CD4-positive, alpha-beta T cell treated with Interferon gamma for 1 hour (primary cell): ENCODE results near the gene GALNT4.

Experiments used
- DNase-seq: peaks from one replicate; pipeline ENCODE4 v3.0.0-alpha.2; 2020

Gene GALNT4

DNA sequence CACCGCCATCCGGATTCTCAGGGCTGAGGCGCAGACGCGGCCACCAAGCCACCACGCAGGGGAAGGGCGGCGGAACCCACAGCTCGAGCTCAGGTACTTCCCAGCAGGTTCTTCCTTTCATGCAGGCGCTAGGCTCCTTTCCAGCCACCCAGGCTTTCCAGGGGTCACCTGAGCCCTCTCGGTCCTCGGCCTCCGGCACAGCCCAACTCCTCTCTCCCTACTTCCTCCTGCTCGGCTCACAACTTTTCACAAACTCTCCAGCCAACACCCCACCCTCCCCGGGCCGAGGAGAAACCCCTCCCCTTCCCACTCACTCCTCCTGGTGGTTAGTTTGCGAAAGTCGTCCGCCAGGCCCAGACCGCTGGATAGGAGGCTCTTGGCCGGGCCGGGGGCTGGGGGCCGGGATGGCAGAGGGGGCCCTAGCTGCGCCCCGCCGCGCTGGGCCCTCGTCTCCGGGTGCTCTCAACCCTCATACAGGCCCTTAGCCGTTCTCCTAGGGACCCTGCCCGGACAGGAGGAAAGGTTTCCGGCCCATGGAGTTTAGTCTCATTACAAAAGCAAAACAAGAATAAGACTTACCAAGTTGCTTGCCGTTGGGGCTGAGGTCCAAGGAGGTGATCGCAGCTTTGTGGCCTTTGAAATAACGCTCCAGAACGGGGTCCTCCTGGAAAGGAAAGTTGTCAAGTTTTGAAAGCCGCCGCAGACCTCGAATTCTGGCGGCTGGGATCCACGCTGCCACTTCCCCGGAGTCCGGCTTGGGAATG, at the start of gene GALNT4:
Gene GALNT4, minus strand, starts transcription at position 256 of the 764 bp plus-strand sequence. Its CDS starts 247 bp downstream, at position 9.
- peak; percentile 80 for DNase-seq

DNA sequence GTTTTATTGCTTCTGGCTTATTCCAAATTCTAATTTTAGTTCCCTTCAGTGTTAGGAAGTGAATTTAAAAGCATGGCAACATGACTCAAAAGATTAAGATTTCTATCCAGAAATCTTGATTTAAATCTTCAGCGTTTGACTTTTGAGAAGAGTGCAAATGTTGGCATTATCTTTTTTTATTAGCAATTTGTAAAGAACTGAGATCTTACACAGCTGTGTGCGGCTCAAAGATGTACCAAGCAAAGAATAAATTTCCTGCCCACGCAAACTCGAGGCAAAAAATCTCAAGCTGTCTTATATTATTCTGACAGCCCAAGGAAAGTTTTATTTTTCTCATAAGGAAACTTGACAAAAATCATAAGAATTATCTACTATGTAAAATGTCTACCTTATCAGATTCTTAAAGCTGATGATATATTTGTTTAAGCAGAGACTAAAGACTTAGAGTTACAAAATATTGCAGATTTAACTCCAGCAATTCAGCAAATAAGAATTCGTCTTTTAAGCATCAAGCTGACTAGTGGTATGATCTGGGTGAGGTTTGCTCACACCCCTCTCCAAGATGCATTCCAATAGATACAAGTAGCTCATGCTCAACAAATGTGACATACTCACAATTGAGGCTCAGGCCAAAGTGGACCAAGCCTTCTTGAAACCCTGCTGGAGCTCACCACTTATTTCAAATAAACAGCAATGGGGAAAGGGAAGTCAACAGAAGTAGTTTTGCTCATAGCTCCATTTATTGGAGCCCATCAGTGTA, 48.6 kb upstream of the GALNT4 start:
- DNase-seq = no peak

DNA sequence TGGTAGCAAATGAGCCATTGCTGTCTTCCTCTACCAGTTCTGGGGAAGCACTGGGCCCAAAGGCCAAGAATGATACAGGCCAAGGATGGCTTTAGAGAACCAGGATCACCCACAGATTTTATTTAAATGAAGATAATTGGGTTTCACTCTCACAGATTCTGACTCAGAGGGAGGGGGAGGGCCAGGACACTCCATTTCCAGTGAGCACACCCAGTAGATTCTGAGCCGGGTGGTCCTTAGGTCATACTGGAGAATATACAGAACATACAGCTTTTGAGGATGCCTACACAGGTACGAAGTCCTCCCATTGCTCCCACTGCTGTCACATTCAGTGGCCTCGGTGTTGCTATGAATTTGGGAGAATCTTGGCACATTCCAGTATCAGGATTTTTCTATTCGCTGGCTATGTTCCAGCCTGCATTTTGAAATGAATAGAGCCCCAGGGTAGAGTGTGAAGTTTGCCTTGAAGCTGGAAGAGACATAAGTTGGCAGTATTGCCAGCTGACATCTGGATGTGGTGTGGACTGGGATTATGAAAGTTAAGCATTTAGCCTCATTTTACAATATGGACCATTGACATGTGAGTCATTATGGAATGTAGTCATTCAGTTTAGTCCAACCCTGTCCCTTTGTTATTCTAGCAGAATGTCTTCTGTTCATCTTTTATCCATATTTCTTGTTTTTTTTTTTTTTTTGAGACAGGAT, 47.0 kb upstream of the GALNT4 start:
- no peak for DNase-seq

DNA sequence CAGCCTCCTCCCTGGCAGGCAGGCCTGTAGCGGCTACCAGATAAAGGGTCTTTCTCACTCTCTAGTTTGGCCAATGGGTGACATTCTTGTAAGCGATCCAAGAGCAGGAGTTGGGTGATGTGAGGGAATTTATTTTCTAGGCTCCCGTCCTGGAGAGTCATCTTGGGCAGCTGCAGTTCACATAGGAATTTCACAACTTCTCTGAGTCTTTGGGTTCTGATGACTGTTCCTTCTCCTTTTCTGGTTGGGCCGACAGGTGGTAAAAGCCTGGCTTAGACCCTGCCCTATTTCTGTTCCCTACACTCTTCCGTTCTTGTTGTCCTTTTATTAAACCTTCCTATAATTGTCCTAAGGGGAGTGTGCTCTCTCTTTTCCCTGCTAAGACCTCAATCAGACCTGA, 43.9 kb upstream of the GALNT4 start:
- DNase-seq = no peak

DNA sequence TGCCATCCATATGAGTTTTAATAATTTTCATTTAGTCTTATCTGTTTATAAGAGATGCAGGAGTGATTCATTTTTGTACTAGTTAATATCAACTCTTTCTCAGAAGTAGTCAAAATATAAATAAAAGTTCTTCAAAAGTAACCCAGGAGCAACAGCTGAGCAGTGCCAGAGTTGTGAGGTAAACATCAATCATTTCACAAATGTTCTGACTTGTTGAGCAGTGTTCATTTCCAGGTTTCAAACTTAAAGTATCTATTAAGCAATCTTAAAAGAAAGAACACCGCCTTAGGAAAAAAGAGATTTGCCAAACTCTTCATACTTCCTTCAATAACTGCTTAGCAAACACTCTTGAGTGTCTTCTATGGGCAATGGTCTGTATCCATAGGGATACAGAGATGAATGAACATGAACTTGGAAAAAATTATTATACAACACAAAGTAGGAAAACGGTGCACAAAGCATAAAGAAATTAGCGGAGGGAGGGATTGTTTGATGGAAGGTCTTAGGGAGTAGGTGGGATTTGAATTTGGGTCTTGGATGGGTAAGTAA, 43.2 kb upstream of the GALNT4 start:
- DNase-seq = no peak

DNA sequence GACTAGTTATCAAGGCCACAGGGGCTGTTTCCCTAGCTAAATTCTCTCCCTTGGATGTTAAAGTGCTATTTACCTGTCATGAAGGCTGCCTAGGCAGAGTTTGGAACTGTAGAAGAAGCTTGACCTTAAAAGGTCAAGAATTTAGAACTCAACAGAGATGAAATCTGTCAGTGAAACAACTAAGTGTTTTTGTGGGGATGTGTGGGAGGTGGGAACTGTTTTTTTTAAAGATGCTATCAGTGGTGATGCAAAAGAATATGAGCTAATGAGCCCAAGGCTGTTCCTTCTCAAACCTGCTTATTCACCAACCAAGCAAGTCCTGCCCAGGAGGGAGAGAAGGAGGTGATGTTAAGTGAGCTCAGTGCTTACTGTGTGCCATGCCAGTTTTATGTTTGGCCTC, 42.0 kb upstream of the GALNT4 start:
- no peak for DNase-seq

DNA sequence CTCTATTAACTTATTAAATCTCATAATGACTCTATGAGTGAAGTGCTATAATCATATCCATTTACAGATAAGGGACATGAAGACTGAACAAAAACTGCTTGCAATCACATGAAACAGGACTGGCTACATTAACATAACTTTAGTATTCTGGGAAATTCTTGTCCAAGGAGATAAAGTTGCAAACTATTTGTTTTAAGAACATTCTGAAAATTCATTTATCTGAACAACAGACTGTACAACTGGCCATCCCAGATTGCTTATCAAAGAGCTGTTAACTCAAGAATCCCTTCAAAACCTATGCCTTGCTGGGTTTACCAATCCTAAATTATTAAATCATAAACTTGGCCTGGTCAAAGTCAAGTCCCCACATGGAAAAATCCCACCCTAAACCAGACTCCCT, 40.4 kb upstream of the GALNT4 start:
- DNase-seq = no peak

DNA sequence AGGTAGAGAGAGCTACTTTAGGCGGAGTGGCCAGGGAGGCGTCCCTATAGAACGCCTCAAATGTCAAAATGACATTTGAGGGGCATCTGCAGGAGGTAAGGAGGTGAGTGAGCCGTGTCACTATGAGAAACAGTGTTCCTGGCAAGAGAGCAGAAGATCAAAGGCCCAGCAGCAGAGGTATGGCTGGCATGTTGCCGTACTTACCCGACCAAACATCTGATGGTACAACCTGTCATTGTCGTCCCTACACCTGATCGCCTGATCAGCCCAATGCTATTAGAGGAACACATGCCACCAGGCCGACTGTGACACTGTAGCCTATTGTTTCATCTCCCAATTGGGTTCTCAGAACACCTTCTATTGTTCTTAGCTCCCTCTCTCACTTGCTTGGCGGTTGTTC, 35.2 kb upstream of the GALNT4 start:
- no peak for DNase-seq

DNA sequence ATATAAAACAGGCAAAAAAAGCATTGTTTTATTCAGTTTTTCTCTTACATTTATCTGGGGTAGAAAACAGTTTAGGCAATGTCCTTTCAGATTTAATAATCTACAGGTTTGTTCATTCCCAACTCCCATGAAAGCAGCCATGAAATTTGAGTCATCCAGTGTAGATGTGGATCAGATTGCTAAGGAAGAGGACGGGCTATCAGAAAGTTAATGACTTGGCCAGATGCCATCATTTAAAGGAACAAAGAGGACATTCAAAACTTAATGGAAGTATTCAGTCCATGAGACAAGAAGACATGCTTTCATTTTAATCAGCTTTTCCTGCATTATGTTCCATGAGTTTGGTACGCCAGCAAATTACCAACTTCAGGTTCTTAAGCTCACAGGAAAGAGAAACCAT, 32.4 kb upstream of the GALNT4 start:
- DNase-seq = no peak

DNA sequence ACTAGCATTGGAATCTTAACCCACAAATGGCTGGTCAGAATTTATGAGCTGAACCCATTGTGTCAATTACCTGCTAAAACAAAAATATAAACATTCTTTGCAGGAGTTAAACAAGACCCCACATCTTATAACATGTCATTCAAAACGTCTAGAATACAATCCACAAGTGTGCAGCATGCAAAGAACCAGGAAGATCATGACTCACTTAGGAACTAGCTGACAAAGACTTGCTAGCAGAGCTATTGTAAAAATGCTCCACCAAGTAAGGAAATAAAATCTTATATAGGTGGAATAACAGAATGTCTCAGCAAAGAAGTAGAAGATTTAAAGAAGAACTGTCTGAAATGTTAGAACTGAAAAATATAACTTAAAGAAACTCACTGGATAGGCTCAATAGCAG, 27.8 kb upstream of the GALNT4 start:
- no peak for DNase-seq

DNA sequence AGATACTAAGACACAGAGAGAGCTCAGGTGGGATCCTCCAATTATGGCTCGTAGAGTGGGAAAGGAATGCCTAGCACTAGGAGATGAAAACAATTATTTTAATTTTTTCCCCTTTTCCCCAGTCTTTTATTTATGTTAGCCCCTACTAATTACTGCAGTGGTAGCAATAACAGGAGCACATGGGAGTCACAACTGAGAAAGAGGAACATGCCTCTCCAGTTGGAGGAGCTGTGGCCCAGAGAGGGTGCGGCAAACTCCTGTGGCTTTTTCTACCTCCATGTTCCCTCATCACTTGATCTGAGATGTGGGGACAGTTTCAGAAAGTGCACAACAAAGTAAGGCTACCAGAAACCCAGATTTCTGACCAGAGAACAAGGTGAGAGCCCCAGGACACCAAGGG, 27.2 kb upstream of the GALNT4 start:
- no peak for DNase-seq

DNA sequence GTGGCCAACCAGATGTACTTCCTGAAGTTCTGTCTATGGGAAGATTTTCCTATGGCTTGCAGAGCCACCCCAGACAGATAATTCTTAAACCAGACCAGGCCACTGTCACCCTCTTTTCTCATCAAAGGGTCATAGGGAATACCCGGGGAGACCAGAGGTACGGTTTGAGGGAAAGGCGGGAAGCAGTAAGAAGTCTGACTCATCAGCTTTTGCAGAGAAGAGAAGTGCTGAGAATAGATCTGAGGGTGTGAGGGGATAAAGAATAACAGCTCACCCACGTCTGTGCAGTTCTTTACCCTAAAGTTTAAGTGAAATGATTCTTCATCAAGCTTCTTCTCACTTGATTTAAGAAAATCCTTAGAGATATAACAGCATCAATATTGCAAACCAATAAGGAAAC, 22.5 kb upstream of the GALNT4 start:
- no peak for DNase-seq

DNA sequence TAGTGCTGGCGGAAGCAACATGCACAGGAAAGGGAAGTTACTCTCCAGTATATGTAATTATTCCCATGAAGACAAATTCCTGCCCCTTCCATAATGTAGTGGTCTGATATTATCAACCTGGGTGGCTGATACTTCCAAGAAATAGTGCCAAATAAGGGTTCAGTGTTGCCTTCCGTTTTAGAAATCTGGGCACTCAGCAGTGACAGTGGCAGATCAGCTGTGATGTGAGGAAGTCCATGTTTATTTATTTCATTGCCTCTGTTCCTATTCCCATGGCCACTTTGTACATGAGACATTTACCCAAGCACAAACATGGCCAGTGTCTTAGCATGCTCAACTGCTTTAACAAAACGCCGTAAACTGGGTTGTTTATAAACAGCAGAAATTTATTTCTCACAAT, 21.6 kb upstream of the GALNT4 start:
- no peak for DNase-seq

DNA sequence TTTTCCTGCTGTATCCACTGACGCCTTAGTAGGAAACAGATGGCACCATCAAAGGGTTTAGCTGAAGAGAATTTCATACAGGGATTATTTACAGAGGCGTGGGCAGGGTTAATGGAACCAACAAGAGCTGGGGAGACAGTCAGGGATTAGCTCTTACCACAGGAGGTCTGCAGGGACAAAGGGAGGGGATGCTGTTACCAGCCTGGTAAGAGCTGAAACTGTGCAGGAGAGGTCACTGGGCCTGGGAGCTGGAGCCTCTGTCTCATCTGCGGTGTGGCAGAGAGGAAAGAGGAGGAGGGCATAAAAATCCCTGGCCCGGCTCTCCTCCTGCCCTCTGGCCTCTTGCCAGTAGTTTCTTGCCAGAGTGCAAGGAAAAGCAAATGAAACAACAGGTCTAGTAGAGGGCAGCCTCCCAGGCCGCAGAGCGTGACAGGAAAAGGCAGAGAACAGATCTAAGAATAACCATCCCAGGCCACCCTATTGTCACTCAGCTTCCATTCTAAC, 20.1 kb upstream of the GALNT4 start:
- DNase-seq = no peak

DNA sequence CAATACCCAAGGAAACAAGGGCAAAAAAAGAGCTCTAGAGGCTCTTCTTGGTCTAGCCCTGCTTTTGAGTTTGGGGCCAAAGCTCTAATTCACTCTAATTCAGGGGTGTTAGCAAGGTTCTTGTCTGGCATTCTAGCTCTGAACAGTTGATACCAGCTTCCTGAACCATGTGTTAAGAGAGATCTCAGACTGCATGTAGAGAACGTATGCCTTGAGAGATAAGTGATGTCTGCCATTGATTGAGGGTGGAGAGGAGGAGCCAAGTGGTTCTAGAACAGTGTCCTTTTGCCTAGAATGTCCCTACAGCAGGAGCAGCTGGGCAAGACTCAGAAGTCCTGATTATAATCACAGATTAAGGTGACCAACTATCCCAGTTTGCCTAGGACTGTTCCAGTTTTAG, 19.4 kb upstream of the GALNT4 start:
- DNase-seq = no peak

DNA sequence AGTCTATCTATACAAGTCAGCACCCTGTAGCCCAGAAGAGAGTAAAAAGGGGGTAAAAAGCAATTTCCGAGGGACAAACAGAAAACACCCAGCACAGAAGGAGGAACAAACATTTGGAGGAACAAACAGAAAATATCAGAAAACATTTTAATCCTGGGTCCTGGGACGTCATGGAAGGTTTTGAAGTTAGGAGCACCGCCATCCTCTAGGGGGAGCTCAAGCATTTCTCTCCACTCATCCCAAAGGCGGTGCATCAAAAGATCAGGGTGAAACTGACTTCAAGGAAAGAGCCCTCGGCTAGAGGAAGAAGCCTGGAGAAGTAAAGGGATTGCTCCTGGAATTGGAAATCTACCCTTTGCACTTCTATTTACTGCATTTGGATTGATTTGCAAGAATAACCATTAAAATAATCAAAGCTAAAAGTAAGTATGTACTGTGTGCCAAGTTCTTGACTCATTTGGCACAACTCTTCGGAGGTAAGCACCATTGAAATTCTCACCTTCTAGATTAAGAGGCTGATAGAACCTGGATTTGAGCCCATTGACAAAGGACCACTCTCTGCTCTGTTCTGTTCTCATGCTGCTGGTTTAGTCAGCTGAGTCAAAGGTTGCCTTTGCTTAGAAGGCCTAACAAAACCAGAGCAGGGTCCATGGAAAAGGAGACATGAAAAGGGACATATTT, 18.5 kb upstream of the GALNT4 start:
- DNase-seq = peak; percentile 49

DNA sequence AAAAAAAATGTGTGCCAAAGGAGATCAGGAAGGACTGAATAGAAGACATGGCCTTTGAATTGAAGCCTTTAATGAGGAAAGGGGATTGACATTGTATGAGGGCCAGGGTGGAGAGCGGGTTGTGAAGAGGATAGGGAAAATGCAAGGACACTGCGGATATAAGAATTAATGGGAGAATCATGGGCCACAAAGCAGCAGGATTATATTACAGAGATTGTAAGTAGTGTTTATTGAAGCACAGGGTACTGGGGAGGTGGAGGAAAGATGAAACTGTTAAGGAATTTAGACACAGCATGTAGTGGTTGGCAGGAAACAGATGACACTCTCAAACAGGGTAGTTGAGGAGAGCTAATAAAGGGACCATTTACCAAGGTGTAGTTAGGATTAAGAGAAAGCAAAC, 17.6 kb upstream of the GALNT4 start:
- no peak for DNase-seq

DNA sequence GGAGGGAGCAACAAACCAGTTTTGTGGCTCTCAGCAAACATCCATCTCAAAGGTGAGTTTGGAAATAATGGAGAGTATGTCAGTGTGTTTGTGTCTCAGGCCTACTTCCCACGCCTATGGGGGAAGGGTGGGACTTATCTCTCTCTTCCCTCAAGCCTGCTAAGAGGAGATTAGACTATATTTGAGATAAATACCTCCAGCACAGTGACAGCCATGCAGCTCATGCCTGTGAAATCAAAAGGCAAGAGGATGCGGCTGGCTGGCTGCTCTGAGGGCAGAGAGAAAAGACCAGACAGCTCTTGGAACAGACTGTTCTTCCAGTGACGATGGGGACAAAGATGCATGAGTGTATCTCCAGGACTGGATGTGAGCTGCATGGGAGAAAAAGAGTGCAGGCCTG, 16.0 kb upstream of the GALNT4 start:
- DNase-seq = no peak

DNA sequence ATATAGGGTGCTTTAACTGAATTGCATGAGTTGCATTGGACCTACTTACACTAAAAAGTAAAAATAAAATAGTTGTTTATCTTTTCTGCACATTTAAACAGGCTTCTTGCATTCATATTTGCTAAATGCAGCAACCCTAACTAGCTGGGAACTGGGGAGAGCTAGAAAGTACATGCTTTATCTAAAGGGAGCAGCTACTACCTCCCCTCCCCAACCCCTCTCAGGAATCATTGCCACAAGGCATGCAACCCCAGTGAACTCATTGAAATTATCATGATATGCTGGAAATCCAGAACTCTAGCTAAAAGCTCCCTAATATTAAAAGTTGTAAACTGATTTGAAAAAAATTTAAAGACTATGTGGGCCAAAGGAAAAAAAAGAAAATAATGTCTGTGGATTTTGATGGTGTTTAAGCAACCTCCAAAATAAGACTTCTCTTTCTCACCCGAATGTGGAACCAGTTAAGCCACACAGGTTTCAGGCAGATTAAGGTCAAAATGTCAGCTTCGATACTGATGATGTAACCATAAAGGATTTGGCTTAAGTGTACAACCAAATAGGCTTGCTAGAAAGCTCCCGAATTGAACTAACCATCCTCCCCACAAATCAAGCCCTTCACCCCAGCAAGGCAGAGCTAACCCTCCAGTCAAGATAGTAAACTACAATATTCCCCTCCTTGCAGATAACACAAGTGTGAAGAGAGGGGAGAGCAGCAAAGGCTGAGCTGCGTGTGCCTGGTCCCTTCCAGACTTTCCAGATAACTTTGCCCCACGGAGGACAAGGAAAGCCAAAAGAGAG, 15.0 kb upstream of the GALNT4 start:
- no peak for DNase-seq

DNA sequence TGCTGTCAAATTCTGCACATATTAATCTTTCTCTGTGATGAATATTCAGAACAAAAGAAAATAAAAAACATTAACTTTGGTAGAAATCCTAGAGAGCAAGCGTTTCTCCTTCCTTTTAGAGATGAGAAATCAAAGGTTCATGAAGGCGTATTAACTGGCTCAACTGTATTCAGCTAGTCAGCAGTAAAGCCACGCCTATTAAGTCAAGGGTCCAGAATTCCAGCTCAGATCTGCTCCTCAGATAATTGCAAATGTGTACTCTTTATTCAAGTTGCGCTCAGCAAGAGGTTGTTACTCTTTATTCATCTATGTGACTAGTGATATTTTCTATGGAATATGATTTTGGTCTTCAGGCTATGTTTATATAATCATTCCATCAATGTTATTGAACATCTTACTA, 14.3 kb upstream of the GALNT4 start:
- DNase-seq = no peak

DNA sequence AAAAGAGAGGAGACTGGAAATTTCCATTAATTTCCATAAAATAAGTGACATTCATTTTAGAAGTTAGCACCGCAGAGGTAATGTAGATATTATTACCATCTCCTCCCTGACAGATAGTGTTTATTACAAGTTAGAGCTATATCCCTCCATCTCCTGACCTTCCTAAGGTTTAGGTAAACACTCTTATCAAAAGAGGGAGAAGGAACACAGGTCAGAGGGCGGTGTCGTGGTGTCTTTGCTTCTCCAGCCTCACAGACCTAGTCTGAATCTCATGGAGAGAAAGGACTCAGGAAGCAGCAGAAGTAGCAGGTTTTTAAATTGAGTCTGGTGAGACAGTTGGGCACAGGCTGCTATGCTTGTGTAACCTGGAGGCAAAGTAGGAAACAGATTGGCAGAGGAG, 12.8 kb upstream of the GALNT4 start:
- DNase-seq = no peak

DNA sequence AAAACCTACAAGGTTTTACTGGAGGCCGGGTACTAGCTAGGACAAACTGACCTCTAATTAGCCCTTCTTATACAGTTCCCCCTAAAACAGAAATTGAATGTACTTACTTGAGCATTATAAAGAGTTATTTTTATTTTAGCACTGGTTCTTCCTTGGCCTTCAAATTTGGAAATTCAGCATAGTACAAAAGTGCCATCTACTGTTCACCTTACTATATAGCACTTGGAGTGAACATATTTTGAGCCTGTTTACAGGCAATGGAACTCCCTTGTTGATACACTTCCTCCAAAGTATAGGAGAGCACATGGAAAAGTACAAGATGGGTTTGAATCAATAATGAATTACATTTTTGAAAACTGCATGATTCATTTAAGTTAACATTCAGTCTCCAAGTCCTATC, 5.1 kb upstream of the GALNT4 start:
- no peak for DNase-seq
